ENCODE results near the gene AKT2.

Gene AKT2

GRCh38 chr19:40257096-40257517 lies 28.0 kb downstream of the AKT2 start:
- DNase-seq (ENCODE audit: extremely low spot score, insufficient read length, low read depth): no peak
- FAIRE-seq: no peak

GRCh38 chr19:40256512-40256911 lies 28.6 kb downstream of the AKT2 start:
- DNase-seq (ENCODE audit: extremely low spot score, insufficient read length, low read depth): no peak
- no peak for FAIRE-seq

GRCh38 chr19:40255619-40256166 lies 29.5 kb downstream of the AKT2 start:
- no peak for DNase-seq (ENCODE audit: extremely low spot score, insufficient read length, low read depth)
- no peak for FAIRE-seq

- no peak for FAIRE-seq
Observed at GRCh38 chr19:40254714-40255418, 30.3 kb downstream of the AKT2 start.

GRCh38 chr19:40253611-40254092 lies 31.5 kb downstream of the AKT2 start:
- FAIRE-seq (no peak), DNase-seq (ENCODE audit: extremely low spot score, insufficient read length, low read depth) (no peak)

More at GRCh38 chr19:40254714-40255418, 30.3 kb downstream of the AKT2 start:
- no peak for DNase-seq (ENCODE audit: extremely low spot score, insufficient read length, low read depth)

DNA sequence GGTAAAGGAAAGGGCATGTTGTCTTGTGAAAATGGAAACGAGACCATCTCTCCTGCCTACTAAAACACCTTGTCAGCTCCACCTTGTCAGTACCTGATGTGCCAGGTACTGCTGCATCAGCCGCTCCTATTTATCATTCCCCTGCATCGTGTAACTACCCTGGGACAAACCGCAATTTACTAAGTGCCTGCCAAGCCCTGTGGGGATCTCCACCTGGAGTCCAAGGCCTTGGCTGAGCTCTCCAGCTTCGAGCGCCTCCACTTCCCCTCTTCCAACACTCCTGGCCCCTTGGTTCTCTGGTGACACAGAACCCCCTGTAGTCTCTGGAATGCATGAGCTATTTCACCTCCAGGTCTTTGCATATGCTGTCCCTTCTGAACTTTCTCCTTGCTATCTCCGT lies 32.8 kb downstream of the AKT2 start:
- no peak for FAIRE-seq
- no peak for DNase-seq (ENCODE audit: extremely low spot score, insufficient read length, low read depth)

DNA sequence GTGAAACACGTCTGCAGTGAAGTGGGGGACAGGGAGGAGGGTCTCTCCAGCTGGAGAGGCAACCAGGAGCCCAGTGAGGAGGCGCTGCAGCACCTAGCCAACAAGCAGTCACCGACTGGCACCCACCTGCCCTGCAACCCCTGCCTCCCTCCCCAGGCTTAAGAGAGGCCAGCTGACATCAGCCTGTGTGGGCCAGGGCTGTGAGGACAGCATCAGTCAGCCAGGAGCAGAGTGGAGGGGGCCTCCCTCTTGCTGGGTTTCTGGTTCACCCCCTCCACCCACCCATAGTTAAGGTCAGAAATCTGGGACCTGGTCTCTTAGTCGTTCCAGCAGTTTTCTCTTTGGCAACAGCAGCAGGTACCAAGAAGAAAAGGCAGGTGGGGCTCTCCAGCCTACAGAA lies 33.2 kb downstream of the AKT2 start:
- DNase-seq (ENCODE audit: extremely low spot score, insufficient read length, low read depth) (no peak), FAIRE-seq (no peak)

DNA sequence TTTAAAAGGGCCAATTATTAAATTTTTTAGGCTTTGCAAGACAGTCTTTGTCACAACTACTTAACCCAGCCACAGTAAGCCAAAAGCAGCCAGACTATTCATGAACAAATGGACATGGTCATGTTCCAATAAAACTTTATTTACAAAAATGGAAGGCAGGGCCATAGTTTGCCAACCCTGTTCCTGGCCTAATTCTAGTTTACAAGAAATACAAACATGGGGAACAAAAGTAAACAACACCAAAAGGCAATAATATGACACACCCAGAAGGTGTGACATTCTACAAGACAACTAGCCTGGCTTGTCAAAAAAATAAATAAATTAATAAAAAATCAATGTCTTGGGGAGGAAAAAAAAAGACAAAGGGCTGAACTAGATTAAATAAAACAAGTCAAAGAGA lies 33.9 kb downstream of the AKT2 start:
- DNase-seq (ENCODE audit: extremely low spot score, insufficient read length, low read depth) (no peak), FAIRE-seq (no peak)

DNA sequence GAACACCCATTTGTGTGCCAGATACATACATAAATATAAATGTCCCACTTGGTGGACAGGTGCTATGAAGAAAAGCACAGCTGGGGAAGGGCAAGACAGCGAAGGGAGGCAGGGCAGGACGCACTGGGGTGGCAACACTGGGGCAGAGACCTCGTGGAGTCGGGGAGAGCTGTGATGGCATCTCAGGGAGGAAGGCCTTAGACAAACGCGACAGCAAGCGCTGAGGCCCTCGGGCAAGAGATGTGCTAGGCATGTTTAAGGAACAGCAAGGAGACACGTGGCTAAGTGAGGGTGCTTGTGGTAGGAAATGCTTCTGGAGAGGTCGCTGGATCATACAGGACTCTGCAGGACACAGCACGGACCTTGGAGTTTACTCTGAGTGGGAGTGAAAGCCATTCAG lies 35.4 kb downstream of the AKT2 start:
- no peak for DNase-seq (ENCODE audit: extremely low spot score, insufficient read length, low read depth)
- no peak for FAIRE-seq

GRCh38 chr19:40249201-40249600 lies 35.9 kb downstream of the AKT2 start:
- FAIRE-seq (no peak), DNase-seq (ENCODE audit: extremely low spot score, insufficient read length, low read depth) (no peak)

- FAIRE-seq: no peak
- DNase-seq (ENCODE audit: extremely low spot score, insufficient read length, low read depth): no peak
Observed at GRCh38 chr19:40247735-40248262, 37.3 kb downstream of the AKT2 start.

DNA sequence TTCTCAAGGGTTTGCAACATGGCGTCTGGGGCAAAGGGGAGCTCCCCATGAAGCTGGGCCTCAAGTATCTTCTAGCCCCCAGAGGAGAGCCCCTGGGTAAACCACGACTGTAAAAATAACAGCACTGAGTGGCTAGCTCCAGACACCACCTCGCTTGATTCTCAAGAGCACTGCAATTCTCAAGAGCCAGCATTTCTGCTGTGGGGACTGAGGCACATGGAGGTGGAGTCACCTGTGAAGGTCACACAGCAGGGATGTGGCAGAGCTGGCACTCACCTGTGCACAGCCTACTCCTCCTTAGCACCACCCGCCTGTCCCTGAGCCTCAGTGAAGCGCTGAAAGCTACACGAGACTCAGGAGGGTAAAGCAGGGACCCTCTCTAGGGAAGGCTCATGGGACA lies 38.0 kb downstream of the AKT2 start:
- FAIRE-seq (no peak), DNase-seq (ENCODE audit: extremely low spot score, insufficient read length, low read depth) (no peak)

GRCh38 chr19:40246292-40247073 lies 38.7 kb downstream of the AKT2 start:
- FAIRE-seq: no peak
- no peak for DNase-seq (ENCODE audit: extremely low spot score, insufficient read length, low read depth)

- FAIRE-seq (no peak), DNase-seq (ENCODE audit: extremely low spot score, insufficient read length, low read depth) (no peak)
Observed at GRCh38 chr19:40245506-40246128, 39.5 kb downstream of the AKT2 start.

GRCh38 chr19:40244579-40245317 lies 40.4 kb downstream of the AKT2 start:
- DNase-seq (ENCODE audit: extremely low spot score, insufficient read length, low read depth) (no peak), FAIRE-seq (no peak)

DNA sequence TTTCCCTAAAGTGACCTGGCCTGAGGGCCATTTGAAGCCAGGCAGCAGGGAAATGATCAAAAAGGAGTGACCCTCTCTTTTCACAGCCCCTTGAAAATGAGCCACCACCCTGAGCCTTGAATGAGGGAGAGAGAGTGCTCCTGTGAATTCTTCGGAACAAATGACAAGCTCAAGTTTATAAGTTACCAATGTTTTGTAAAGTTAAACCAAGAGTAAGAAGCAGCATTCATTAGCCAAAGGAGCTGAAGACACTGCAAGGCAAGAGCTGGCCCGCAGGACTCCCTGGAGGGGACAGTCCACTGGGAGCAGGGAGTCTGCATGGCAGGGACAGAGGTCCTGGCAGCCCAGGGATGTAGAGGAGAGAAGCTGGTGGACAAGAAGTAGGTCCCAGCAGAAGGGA lies 42.0 kb downstream of the AKT2 start:
- FAIRE-seq: no peak
- no peak for DNase-seq (ENCODE audit: extremely low spot score, insufficient read length, low read depth)

DNA sequence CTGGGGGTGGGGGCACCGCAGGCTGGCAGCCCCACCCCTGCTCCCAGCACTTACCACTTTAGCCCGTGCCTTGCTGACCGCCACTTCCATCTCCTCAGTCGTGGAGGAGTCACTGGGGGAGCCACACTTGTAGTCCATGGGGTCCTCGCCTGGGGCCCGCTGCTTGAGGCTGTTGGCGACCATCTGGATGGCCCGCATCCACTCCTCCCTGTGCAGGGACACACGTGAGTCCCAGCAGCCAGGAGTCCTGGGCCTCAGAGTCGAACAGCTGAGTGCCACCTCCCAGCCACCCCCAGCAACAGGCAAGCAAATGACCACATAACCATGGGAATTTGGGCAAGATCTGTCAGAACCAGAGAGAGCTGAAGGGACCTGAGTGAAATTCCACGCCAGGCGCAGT lies 42.7 kb downstream of the AKT2 start:
- DNase-seq (ENCODE audit: extremely low spot score, insufficient read length, low read depth): no peak
- FAIRE-seq: no peak

DNA sequence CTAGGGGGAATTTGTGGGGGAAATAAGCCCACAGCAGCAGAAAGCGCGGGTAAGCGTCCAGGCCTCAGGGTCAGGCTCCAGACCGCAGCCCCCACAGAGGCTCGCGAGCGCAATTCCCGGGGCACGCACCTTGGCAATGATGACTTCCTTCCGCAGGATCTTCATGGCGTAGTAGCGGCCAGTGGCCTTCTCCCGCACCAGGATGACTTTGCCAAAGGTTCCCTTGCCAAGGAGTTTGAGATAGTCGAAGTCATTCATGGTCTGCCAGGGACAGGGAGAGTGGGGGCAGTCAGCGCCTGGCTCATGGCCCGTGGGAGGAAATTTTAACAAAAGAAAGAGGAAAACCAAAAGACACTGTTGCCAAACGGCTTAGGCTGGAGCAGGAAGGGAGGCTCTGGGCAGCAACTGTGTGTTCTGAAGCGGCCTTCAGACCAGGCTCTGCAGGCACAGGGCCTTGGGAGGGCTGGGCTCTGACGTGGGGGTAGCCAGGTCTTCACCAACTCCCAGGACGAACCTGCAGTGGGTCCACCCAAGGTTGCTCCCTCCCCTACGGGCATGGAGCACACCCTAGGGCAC lies 43.2 kb downstream of the AKT2 start:
- DNase-seq (ENCODE audit: extremely low spot score, insufficient read length, low read depth) (no peak), FAIRE-seq (no peak)

DNA sequence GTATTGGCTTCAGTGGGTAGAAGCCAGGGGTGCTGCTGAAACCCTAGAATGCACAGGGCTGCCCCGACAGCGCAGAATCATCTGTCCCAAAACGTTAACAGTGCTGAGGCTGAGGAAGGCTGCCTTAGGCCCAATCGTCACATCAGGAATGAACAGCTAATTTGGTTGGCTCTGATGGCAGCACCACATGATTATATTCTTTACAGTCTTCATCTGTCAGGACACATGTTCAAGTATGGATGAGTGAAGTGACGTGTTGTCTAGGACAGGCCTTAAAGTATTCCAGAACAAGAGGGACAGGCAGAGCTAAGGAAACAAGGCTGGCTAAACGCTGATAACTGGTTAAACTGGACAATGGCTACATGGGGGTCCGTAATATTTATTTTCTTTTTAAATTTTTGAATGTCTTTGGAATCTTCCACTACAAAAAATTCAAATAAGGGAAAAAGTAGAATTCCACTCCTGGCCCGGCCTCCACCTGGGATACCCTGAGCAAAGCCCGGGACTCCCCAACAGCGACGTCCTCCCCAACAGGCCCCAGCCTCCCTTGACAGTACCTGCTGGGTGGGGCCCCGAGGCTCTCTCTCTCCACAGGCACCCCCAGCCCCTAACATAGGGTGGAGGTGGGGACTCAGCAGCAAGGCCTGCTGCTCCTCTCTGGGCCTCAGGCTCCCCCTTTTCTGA lies 43.9 kb downstream of the AKT2 start:
- no peak for DNase-seq (ENCODE audit: extremely low spot score, insufficient read length, low read depth)
- no peak for FAIRE-seq

Data from GM18507 (cell line).